Mononuclear cell (primary cell): ENCODE data around the gene GBP7. TPM values are rescaled to one million over a fixed set of nuclear protein-coding genes. Genes with fewer than 3 reads are reported as not detected.

Experiments used
- H3K27me3 ChIP-seq: 2 replicates; pipeline ENCODE4 v1.6.0; 2011; ENCODE audit warnings: low read length, control low read depth; ENCODE audit not compliant: insufficient read depth
- H3K4me1 ChIP-seq: 2 replicates; pipeline ENCODE4 v1.5.1; 2011; ENCODE audit warnings: mild to moderate bottlenecking, low read length, control low read depth; ENCODE audit not compliant: insufficient read depth
- H3K4me3 ChIP-seq: 2 replicates; pipeline ENCODE4 v1.5.1; 2011; ENCODE audit warnings: mild to moderate bottlenecking, low read length, moderate library complexity
- H3K9me3 ChIP-seq: 2 replicates; pipeline ENCODE4 v1.5.1; 2011; ENCODE audit warnings: low read depth, mild to moderate bottlenecking, control low read depth, low read length
- total RNA-seq: library from RNA; depleted of rRNA; stranded (reverse); fragments of >200 nt; gene quantifications from one replicate; pipeline ENCODE4 v1.2.3, GENCODE V29; 2012

Gene GBP7
- total RNA-seq, 1 donor = not detected

GRCh38 chr1:89112871-89113613, 62.8 kb downstream of the GBP7 start:
- Histone ChIP-seq H3K9me3 (no peaks in the 10 kb centered on the region), H3K4me3 (no peak overlapping the region), H3K4me1 (no peaks in the 10 kb centered on the region), H3K27me3 (no peaks in the 10 kb centered on the region)

GRCh38 chr1:89104687-89105086, 71.1 kb downstream of the GBP7 start:
- no peak overlapping the region for H3K4me3 ChIP-seq
- H3K9me3 ChIP-seq = no peaks in the 10 kb centered on the region
- no peaks in the 10 kb centered on the region for H3K4me1 ChIP-seq
- no peaks in the 10 kb centered on the region for H3K27me3 ChIP-seq

DNA sequence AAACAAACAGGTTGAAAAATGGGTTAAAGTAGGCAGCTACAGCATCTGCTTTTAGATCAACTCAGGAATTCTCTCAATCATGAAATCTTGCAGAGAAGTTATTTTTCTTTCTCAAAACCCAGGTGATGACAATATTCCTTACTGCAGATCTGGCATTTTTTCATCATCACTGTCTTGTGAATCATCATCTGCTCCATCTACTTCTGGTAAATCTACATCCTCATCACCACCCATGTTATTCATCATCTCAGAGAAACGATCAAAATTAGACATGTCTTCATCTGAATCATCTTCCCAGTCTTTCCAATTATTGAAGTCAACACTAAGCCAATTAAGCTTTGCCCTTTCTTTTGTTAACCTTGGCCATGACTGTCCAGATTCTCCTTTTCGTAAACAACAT, 71.7 kb downstream of the GBP7 start:
- no peaks in the 10 kb centered on the region for H3K27me3 ChIP-seq

GRCh38 chr1:89102021-89102420, 73.8 kb downstream of the GBP7 start:
- no peaks in the 10 kb centered on the region for H3K9me3 ChIP-seq
- no peak overlapping the region for H3K4me3 ChIP-seq
- H3K4me1 ChIP-seq = no peaks in the 10 kb centered on the region
- H3K27me3 ChIP-seq = no peaks in the 10 kb centered on the region

More for the DNA sequence above, 71.7 kb downstream of the GBP7 start:
- H3K9me3 ChIP-seq = no peaks in the 10 kb centered on the region
- no peak overlapping the region for H3K4me3 ChIP-seq
- no peaks in the 10 kb centered on the region for H3K4me1 ChIP-seq

- H3K27me3 ChIP-seq = peaks cover 3% of the 10 kb centered on the region
Measured at GRCh38 chr1:89100412-89100811, 75.4 kb downstream of the GBP7 start.

DNA sequence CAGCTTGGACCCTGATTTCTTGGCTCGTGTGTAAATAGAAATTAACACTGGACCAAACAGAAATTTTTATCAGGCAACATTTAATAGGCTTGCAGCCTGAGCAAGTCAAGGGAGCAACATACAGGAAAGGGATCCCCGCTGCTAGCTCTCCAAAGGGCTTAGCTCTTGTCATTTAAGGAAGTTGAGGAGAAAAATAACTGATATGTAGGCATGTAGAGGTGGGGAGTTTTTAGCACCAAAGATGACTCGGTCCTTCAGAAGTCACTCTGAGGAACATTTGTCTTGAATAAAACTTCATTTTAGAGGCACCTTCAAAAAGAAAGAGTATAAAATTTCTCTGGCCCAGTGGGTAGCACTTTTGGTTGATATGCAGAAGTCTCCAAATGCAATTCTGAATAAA, 76.9 kb downstream of the GBP7 start:
- Histone ChIP-seq H3K4me1 (no peaks in the 10 kb centered on the region), H3K9me3 (peaks cover 6% of the 10 kb centered on the region)

More at GRCh38 chr1:89100412-89100811, 75.4 kb downstream of the GBP7 start:
- Histone ChIP-seq H3K4me1 (no peaks in the 10 kb centered on the region), H3K9me3 (peaks cover 6% of the 10 kb centered on the region), H3K4me3 (no peak overlapping the region)

GRCh38 chr1:89095737-89096136, 80.1 kb downstream of the GBP7 start:
- H3K4me1 ChIP-seq = no peaks in the 10 kb centered on the region
- H3K4me3 ChIP-seq = no peak overlapping the region
- peaks cover 3% of the 10 kb centered on the region for H3K27me3 ChIP-seq
- peaks cover 6% of the 10 kb centered on the region for H3K9me3 ChIP-seq

More for the DNA sequence above, 76.9 kb downstream of the GBP7 start:
- Histone ChIP-seq H3K4me3 (no peak overlapping the region), H3K27me3 (peaks cover 3% of the 10 kb centered on the region)

- Histone ChIP-seq H3K4me3 (no peak overlapping the region), H3K9me3 (no peaks in the 10 kb centered on the region), H3K27me3 (no peaks in the 10 kb centered on the region), H3K4me1 (no peaks in the 10 kb centered on the region)
Measured at GRCh38 chr1:89089962-89090361, 85.8 kb downstream of the GBP7 start.

- Histone ChIP-seq H3K9me3 (no peaks in the 10 kb centered on the region), H3K27me3 (no peaks in the 10 kb centered on the region), H3K4me3 (no peak overlapping the region)
Measured at GRCh38 chr1:89088572-89088971, 87.2 kb downstream of the GBP7 start.

GRCh38 chr1:89087241-89087640, 88.6 kb downstream of the GBP7 start:
- no peaks in the 10 kb centered on the region for H3K27me3 ChIP-seq
- H3K4me3 ChIP-seq = no peak overlapping the region
- no peaks in the 10 kb centered on the region for H3K9me3 ChIP-seq
- no peaks in the 10 kb centered on the region for H3K4me1 ChIP-seq

More at GRCh38 chr1:89088572-89088971, 87.2 kb downstream of the GBP7 start:
- H3K4me1 ChIP-seq = no peaks in the 10 kb centered on the region

DNA sequence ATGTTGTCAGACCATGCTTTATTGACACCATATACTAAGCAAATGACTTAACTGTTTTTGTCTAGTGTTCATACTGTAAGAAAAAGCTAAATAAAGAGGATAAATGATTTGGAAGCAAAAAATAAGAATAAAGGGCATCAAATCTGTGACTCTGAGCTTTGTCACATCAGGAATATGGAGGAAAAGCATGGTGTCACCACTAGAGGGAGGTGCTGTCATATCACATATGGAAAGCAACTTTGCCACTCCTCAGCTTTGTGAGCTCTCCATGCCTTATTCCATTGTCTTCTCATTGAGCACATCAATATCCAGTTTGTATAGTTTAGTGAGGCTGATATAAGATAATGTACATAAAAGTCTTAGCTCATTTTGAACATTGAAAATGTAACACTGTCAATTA, 90.0 kb downstream of the GBP7 start:
- H3K9me3 ChIP-seq = no peaks in the 10 kb centered on the region
- no peaks in the 10 kb centered on the region for H3K27me3 ChIP-seq
- no peak overlapping the region for H3K4me3 ChIP-seq
- no peaks in the 10 kb centered on the region for H3K4me1 ChIP-seq

Other genes with a start within 250 kb of the GBP7 start
- 16.7 TPM for gene KYAT3, start 183.4 kb downstream of the GBP7 start, total RNA-seq
- gene RBMXL1, start 183.4 kb downstream of the GBP7 start, total RNA-seq = 28.1 TPM
- 29.1 TPM for gene GBP3, start 153.1 kb downstream of the GBP7 start, total RNA-seq
- gene GBP1, start 110.8 kb downstream of the GBP7 start, total RNA-seq = 46.3 TPM
- 161 TPM for gene GBP2, start 49.9 kb downstream of the GBP7 start, total RNA-seq
- 21.8 TPM for gene GBP4, start 22.9 kb upstream of the GBP7 start, total RNA-seq
- 62.4 TPM for gene GBP5, start 96.9 kb upstream of the GBP7 start, total RNA-seq
- 0.21 TPM for gene GBP6, start 188.1 kb upstream of the GBP7 start, total RNA-seq